ENCODE measurements around the gene RAP1GAP. TPM values are rescaled to one million over a fixed set of nuclear protein-coding genes. Genes with fewer than 3 reads are reported as not detected.
A peak's percentile ranks its signal among the peaks of the same experiment; 100 is the strongest.

Gene RAP1GAP
- total and polyA plus RNA-seq, 9 of the 15 experiments (the other 6 are each of a cell fraction or from before 2014, with no cell fraction given): 0.29 to 30.2 (median 19.2) TPM

DNA sequence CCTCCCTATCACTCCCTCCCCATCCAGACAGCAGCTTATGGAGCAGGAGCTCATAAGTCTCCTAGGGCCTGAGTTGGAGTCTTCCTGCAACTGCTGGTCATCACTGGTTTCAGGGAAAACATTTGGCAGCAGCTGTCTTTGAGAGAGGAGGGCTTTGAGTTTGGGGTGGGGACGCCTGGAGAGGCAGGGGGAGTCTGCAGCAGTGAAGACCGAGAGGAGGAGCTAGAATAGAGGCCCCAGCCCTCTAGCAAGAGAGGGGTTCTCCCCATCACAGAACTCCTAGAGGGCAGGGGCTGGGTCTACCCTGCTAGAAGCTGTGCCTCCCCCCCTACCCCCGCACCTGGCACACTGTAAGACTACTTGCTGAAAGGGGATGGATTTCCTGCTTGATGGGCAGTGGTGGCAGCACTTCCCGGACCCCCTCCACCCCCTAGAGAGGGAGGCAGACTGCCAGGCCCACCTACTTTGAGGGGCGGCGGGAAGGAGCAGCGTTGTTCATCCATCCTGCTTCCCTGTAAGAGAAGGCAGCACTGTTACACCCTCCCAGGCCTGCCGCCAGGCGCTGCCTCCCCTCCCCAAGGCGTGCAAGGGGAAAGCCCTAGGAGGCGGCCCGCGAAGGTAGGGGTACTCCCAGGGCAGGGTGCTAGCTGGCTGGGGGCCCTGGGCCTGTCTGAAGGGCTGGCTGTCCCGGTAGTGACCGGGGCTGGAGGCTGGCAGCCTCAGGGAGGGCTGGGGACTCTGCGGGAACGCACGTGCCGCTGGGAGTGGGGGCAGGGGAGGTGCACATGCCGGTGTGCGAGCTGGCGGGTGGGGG lies 50.4 kb downstream of the RAP1GAP start (continued):
- TF ChIP-seq, protein P1, sequence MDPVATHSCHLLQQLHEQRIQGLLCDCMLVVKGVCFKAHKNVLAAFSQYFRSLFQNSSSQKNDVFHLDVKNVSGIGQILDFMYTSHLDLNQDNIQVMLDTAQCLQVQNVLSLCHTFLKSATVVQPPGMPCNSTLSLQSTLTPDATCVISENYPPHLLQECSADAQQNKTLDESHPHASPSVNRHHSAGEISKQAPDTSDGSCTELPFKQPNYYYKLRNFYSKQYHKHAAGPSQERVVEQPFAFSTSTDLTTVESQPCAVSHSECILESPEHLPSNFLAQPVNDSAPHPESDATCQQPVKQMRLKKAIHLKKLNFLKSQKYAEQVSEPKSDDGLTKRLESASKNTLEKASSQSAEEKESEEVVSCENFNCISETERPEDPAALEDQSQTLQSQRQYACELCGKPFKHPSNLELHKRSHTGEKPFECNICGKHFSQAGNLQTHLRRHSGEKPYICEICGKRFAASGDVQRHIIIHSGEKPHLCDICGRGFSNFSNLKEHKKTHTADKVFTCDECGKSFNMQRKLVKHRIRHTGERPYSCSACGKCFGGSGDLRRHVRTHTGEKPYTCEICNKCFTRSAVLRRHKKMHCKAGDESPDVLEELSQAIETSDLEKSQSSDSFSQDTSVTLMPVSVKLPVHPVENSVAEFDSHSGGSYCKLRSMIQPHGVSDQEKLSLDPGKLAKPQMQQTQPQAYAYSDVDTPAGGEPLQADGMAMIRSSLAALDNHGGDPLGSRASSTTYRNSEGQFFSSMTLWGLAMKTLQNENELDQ (CRISPR knock-in tag; IDR thresholded peaks at IDR 0.05; ENCODE audit: borderline replicate concordance): no peak
- TF ChIP-seq GABPB2 (CRISPR knock-in tag; conservative IDR thresholded peaks at IDR 0.05): no peak
- TF ChIP-seq MECOM (CRISPR knock-in tag; IDR thresholded peaks at IDR 0.05): no peak
- TF ChIP-seq KDM5B (IDR thresholded peaks at IDR 0.05; ENCODE audit: insufficient replicate concordance, low read depth, low read length): no peak
- no peak for TF ChIP-seq TGIF2 (CRISPR knock-in tag; IDR thresholded peaks at IDR 0.05)
- no peak for TF ChIP-seq KDM4B (IDR thresholded peaks at IDR 0.05; ENCODE audit: borderline replicate concordance in 2 of 2, low read depth in 1 of 2)
- 0 out of 2 replicates have a peak, but pooled peaks have one; percentile 21 for TF ChIP-seq FOXM1 (IDR thresholded peaks at IDR 0.05; ENCODE audit: low read depth)
- TF ChIP-seq FOXM1 (CRISPR knock-in tag; IDR thresholded peaks at IDR 0.05; ENCODE audit: low read depth): no peak
- no peak; the same call in 1 of the 2 replicates for TF ChIP-seq MTA1 (IDR thresholded peaks at IDR 0.05; ENCODE audit: borderline replicate concordance)
- no peak for TF ChIP-seq ZKSCAN8 (CRISPR knock-in tag; IDR thresholded peaks at IDR 0.05)
- no peak for TF ChIP-seq ETV6 (IDR thresholded peaks at IDR 0.05; ENCODE audit: borderline replicate concordance in 1 of 2, low read depth in 2 of 2, low read length in 1 of 2)
- no peak for TF ChIP-seq ETV6 (CRISPR knock-in tag; IDR thresholded peaks at IDR 0.05; ENCODE audit: borderline replicate concordance)
- TF ChIP-seq, protein P2, sequence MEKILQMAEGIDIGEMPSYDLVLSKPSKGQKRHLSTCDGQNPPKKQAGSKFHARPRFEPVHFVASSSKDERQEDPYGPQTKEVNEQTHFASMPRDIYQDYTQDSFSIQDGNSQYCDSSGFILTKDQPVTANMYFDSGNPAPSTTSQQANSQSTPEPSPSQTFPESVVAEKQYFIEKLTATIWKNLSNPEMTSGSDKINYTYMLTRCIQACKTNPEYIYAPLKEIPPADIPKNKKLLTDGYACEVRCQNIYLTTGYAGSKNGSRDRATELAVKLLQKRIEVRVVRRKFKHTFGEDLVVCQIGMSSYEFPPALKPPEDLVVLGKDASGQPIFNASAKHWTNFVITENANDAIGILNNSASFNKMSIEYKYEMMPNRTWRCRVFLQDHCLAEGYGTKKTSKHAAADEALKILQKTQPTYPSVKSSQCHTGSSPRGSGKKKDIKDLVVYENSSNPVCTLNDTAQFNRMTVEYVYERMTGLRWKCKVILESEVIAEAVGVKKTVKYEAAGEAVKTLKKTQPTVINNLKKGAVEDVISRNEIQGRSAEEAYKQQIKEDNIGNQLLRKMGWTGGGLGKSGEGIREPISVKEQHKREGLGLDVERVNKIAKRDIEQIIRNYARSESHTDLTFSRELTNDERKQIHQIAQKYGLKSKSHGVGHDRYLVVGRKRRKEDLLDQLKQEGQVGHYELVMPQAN (IDR thresholded peaks at IDR 0.05; ENCODE audit: borderline replicate concordance): 0 out of 2 replicates have a peak, but pooled peaks have one; percentile 53
- no peak for TF ChIP-seq IFI16 (CRISPR knock-in tag; IDR thresholded peaks at IDR 0.05)
- TF ChIP-seq NR3C1 (CRISPR knock-in tag; IDR thresholded peaks at IDR 0.05): no peak
- TF ChIP-seq, protein P3, sequence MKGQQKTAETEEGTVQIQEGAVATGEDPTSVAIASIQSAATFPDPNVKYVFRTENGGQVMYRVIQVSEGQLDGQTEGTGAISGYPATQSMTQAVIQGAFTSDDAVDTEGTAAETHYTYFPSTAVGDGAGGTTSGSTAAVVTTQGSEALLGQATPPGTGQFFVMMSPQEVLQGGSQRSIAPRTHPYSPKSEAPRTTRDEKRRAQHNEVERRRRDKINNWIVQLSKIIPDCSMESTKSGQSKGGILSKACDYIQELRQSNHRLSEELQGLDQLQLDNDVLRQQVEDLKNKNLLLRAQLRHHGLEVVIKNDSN (CRISPR knock-in tag; IDR thresholded peaks at IDR 0.05): peak; percentile 61
- TF ChIP-seq ZKSCAN1 (IDR thresholded peaks at IDR 0.05; ENCODE audit: low read depth, low read length): no peak
- TF ChIP-seq CHD4 (IDR thresholded peaks at IDR 0.05; ENCODE audit: insufficient read depth, insufficient replicate concordance, low read depth, low read length, poor library complexity, severe bottlenecking): no peak
- TF ChIP-seq, protein P4, sequence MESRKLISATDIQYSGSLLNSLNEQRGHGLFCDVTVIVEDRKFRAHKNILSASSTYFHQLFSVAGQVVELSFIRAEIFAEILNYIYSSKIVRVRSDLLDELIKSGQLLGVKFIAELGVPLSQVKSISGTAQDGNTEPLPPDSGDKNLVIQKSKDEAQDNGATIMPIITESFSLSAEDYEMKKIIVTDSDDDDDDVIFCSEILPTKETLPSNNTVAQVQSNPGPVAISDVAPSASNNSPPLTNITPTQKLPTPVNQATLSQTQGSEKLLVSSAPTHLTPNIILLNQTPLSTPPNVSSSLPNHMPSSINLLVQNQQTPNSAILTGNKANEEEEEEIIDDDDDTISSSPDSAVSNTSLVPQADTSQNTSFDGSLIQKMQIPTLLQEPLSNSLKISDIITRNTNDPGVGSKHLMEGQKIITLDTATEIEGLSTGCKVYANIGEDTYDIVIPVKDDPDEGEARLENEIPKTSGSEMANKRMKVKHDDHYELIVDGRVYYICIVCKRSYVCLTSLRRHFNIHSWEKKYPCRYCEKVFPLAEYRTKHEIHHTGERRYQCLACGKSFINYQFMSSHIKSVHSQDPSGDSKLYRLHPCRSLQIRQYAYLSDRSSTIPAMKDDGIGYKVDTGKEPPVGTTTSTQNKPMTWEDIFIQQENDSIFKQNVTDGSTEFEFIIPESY (CRISPR knock-in tag; IDR thresholded peaks at IDR 0.05): 0 out of 2 replicates have a peak, but pooled peaks have one; percentile 60

Measured in K562 (cell line).